GM12878 (cell line): ENCODE results near the gene APOL4. TPM values are rescaled to one million over a fixed set of nuclear protein-coding genes. Genes with fewer than 3 reads are reported as not detected.

ENCODE experiments used
- ATAC-seq: fragments of 200-7000 bp; cut with Tn5 transposase; 3 replicates; pipeline ENCODE4 v1.9.1; 2020; ENCODE audit warnings: mild to moderate bottlenecking, moderate library complexity
- BruUV-seq: library from RNA; stranded (reverse); fragments of 400-500 nt; replicated peaks from 2 replicates; lab custom pipeline; 2021; lab: Mats Ljungman, UMichigan
- CTCF ChIA-PET: fragments of 300-600 bp; sonication (Branson Sonifier 250); formaldehyde crosslinking; extraction: SDS; loops from one replicate; lab custom pipeline; 2021; ENCODE audit warnings: inconsistent platforms; lab: Yijun Ruan, JAX
- POLR2A ChIA-PET: fragments of 350-600 bp; formaldehyde crosslinking; extraction: SDS; loops from one replicate; lab custom pipeline; 2021; ENCODE audit warnings: inconsistent platforms; lab: Charles Lee
- RAD21 ChIA-PET: fragments of 300-600 bp; sonication (Branson Sonifier 250); formaldehyde crosslinking; loops from one replicate; lab custom pipeline; 2023; ENCODE audit warnings: antibody characterized with exemption; ENCODE audit not compliant: unreplicated experiment; lab: Charles Lee
- SMC1A ChIA-PET: fragments of 300-600 bp; sonication (Branson Sonifier 250); formaldehyde crosslinking; loops from one replicate; lab custom pipeline; 2023; ENCODE audit not compliant: unreplicated experiment, uncharacterized antibody; lab: Charles Lee
- DNase-seq: peaks from one replicate; pipeline ENCODE4 v3.0.0-alpha.2; 2011; ENCODE audit warnings: low read depth, low spot score
- FAIRE-seq: peaks from 3 replicates; lab custom pipeline; 2011; peaks lifted over from hg19 to GRCh38; lab: Jason Lieb, UNC
- H2AFZ ChIP-seq: 2 replicates; pipeline ENCODE4 v1.6.0; 2011; ENCODE audit warnings: low read depth, low read length, control low read depth; ENCODE audit not compliant: control insufficient read depth
- H3K27ac ChIP-seq: 2 replicates; pipeline ENCODE4 v1.5.1; 2011; ENCODE audit warnings: control low read depth; ENCODE audit not compliant: control insufficient read depth, insufficient read depth
- H3K27me3 ChIP-seq, 2 experiments: replicated peaks in 1 of 2; 2 replicates each; pipeline versions ENCODE4 v1.6.0 to v1.6.1; 2011; ENCODE audit warnings: low read length in 1 of 2; ENCODE audit not compliant: control insufficient read depth in 2 of 2, insufficient read depth in 2 of 2
- H3K36me3 ChIP-seq, 2 experiments: 2 replicates each; pipeline ENCODE4 v1.5.1; 2011; ENCODE audit warnings: low read length in 1 of 2; ENCODE audit not compliant: control insufficient read depth in 2 of 2, insufficient read depth in 2 of 2
- H3K4me1 ChIP-seq: 2 replicates; pipeline ENCODE4 v1.6.1; 2011; ENCODE audit warnings: mild to moderate bottlenecking, low read length, moderate library complexity, mixed read lengths; ENCODE audit not compliant: control insufficient read depth, insufficient read depth
- H3K4me2 ChIP-seq: 2 replicates; pipeline ENCODE4 v1.6.0; 2011; ENCODE audit warnings: control low read depth; ENCODE audit not compliant: control insufficient read depth, insufficient read depth
- H3K4me3 ChIP-seq: fragments of 200-600 bp; sonication (generic); 2 replicates; pipeline ENCODE4 v1.5.1; 2016
- H3K79me2 ChIP-seq: 2 replicates; pipeline ENCODE4 v1.6.0; 2011; ENCODE audit warnings: low read length; ENCODE audit not compliant: control insufficient read depth, insufficient read depth
- H3K9ac ChIP-seq: 2 replicates; pipeline ENCODE4 v1.8.0; 2011; ENCODE audit warnings: low read length, control low read depth, mixed read lengths; ENCODE audit not compliant: control insufficient read depth, insufficient read depth
- H3K9me3 ChIP-seq: replicated peaks from 3 replicates; pipeline ENCODE4 v1.5.1; 2011; ENCODE audit warnings: mild to moderate bottlenecking, low read length; ENCODE audit not compliant: control insufficient read depth, insufficient read depth
- H4K20me1 ChIP-seq: 2 replicates; pipeline ENCODE4 v1.6.0; 2011; ENCODE audit not compliant: control insufficient read depth, insufficient read depth
- ETV6 ChIP-seq, 2 experiments: fragments of 450-650 bp in 1 of 2; IDR thresholded peaks in 1 of 2; conservative IDR thresholded peaks in 1 of 2; 2 replicates each; pipeline ENCODE4 v1.6.1; 2014; ENCODE audit warnings: antibody characterized with exemption in 1 of 2, borderline replicate concordance in 1 of 2, low read depth in 1 of 2, mild to moderate bottlenecking in 1 of 2, moderate library complexity in 1 of 2
- IKZF2 ChIP-seq, 2 experiments: fragments of 450-650 bp; IDR thresholded peaks; 2 replicates each; pipeline ENCODE4 v1.6.1; 2017; ENCODE audit warnings: mild to moderate bottlenecking in 2 of 2, moderate library complexity in 2 of 2
- WGBS: methylation state at CpG from one replicate; pipeline ENCODE4 v1.1.6; 2016; ENCODE audit warnings: low lambda C conversion rate; ENCODE audit not compliant: insufficient replicate concordance, insufficient coverage; ENCODE audit errors: missing lambda C conversion rate; 5-methylcytosine and 5-hydroxymethylcytosine counted together
- in situ Hi-C: fragments of 300-500 bp; cut with MboI; formaldehyde crosslinking; loops from 9 replicates; pipeline ENCODE4 v1.14.3; 2018; ENCODE audit warnings: mixed read lengths
- intact Hi-C: fragments of 100-400 bp; cut with micrococcal nuclease; formaldehyde crosslinking; loops from one replicate; pipeline ENCODE4 v1.14.2; 2022; ENCODE audit not compliant: unreplicated experiment
- polyA plus RNA-seq, 11 experiments: library from polyadenylated mRNA; depleted of rRNA in 4 of 11; unstranded in 6 of 11; stranded (reverse) in 5 of 11; fragments of >200 nt; fragmentation: Nextera tagmentation in 4 of 11; fragmentation: Illumina TruSeq in 1 of 11; extraction: Ambion mirVana in 4 of 11; extraction: Trizol in 1 of 11; gene quantifications; 1 replicate in 1 of 11; 2 replicates in 10 of 11; pipeline versions ENCODE4 v1.2.1 to v1.2.3, GENCODE V29; 2011 to 2016; ENCODE audit warnings: inconsistent platforms in 2 of 11, missing spikeins in 2 of 11, low read depth in 1 of 11
- total RNA-seq, 4 experiments: library from RNA; depleted of rRNA in 3 of 4; stranded (reverse); fragments of >200 nt in 3 of 4; fragmentation: Illumina TruSeq in 1 of 4; extraction: Trizol in 1 of 4; gene quantifications; 2 replicates each; pipeline versions ENCODE4 v1.2.1 to v1.2.3, GENCODE V29; 2013 to 2021
- TF ChIP-seq, protein P1 (sequence below): fragments of 450-650 bp; conservative IDR thresholded peaks from 2 replicates; pipeline ENCODE4 v1.6.1; 2017; ENCODE audit warnings: mild to moderate bottlenecking, moderate library complexity
- TF ChIP-seq, protein P2 (sequence below): IDR thresholded peaks from 2 replicates; pipeline ENCODE4 v1.6.1; 2011; ENCODE audit warnings: borderline replicate concordance, low read depth, mild to moderate bottlenecking, moderate library complexity, low read length; ENCODE audit not compliant: insufficient read depth, poor library complexity, severe bottlenecking
- TF ChIP-seq, protein P3 (sequence below): fragments of 450-650 bp; formaldehyde crosslinking; IDR thresholded peaks from 2 replicates; pipeline ENCODE4 v1.4.0; 2022; ENCODE audit warnings: mild to moderate bottlenecking, moderate library complexity
- TF ChIP-seq, protein P4 (sequence below): fragments of 450-650 bp; IDR thresholded peaks from 2 replicates; pipeline ENCODE4 v1.6.1; 2016; ENCODE audit warnings: mild to moderate bottlenecking

The APOL4 gene
- total and polyA plus RNA-seq, 10 of the 15 experiments (the other 5 are each of a cell fraction or from before 2014, with no cell fraction given): 0.03 to 0.24 (median 0.19) TPM; not detected in 7

DNA sequence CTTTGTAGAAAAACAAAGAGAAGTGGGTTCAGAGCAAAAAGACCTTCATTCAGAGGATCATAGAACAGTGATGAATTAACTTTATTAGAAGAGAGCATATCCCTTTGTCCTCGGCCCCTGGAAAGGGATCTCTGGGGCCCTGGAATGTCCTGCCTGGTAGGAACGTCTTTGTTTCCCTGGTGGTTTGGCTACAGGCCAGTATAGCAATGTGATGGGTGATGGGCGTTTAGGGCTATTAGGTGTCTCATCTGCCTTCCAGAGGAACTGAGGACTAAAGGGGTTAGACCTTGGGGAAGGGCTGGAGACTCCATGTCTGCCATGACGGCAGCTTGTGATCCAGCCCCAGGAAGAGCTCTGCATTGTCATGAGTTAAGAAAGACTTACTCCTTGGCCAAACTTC is 9.1 kb downstream of the APOL4 start:
- Histone ChIP-seq H3K4me2 (no peak overlapping the region), H2AFZ (no peak overlapping the region), H3K9ac (no peak overlapping the region), H3K27ac (no peak overlapping the region), H3K27me3 (no peaks in the 10 kb centered on the region; a peak in 1 of 4 replicates), H4K20me1 (no peaks in the 10 kb centered on the region), H3K4me1 (peaks cover 6% of the 10 kb centered on the region), H3K36me3 (no peaks in the 10 kb centered on the region), H3K79me2 (no peaks in the 10 kb centered on the region), H3K4me3 (no peak overlapping the region), H3K9me3 (no peaks in the 10 kb centered on the region)
- in situ Hi-C loops (loop anchor here (5.0 kb wide), 1 partner anchor 80 kb away; no protein-coding TSS in a partner anchor), intact Hi-C loops (loop anchor here (10.0 kb wide), 1 partner anchor 292 kb away; the partner anchor contains the start of gene TXN2)
- RAD21 ChIA-PET: interaction anchor here (1.2 kb wide), 1 partner anchor 83 kb away, joined by 3 read pairs; no protein-coding TSS in a partner anchor
- no TSS peak for BruUV-seq
- TF ChIP-seq, protein P1, sequence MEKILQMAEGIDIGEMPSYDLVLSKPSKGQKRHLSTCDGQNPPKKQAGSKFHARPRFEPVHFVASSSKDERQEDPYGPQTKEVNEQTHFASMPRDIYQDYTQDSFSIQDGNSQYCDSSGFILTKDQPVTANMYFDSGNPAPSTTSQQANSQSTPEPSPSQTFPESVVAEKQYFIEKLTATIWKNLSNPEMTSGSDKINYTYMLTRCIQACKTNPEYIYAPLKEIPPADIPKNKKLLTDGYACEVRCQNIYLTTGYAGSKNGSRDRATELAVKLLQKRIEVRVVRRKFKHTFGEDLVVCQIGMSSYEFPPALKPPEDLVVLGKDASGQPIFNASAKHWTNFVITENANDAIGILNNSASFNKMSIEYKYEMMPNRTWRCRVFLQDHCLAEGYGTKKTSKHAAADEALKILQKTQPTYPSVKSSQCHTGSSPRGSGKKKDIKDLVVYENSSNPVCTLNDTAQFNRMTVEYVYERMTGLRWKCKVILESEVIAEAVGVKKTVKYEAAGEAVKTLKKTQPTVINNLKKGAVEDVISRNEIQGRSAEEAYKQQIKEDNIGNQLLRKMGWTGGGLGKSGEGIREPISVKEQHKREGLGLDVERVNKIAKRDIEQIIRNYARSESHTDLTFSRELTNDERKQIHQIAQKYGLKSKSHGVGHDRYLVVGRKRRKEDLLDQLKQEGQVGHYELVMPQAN: no peak
- TF ChIP-seq, protein P2, sequence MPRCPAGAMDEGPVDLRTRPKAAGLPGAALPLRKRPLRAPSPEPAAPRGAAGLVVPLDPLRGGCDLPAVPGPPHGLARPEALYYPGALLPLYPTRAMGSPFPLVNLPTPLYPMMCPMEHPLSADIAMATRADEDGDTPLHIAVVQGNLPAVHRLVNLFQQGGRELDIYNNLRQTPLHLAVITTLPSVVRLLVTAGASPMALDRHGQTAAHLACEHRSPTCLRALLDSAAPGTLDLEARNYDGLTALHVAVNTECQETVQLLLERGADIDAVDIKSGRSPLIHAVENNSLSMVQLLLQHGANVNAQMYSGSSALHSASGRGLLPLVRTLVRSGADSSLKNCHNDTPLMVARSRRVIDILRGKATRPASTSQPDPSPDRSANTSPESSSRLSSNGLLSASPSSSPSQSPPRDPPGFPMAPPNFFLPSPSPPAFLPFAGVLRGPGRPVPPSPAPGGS: no peak
- TF ChIP-seq ETV6 (conservative IDR thresholded peaks at IDR 0.05 in 1 of 2, IDR thresholded peaks at IDR 0.05 in 1 of 2; ENCODE audit: borderline replicate concordance in 1 of 2, low read depth in 1 of 2) (no peak), IKZF2 (IDR thresholded peaks at IDR 0.05) (no peak)
- TF ChIP-seq, protein P3, sequence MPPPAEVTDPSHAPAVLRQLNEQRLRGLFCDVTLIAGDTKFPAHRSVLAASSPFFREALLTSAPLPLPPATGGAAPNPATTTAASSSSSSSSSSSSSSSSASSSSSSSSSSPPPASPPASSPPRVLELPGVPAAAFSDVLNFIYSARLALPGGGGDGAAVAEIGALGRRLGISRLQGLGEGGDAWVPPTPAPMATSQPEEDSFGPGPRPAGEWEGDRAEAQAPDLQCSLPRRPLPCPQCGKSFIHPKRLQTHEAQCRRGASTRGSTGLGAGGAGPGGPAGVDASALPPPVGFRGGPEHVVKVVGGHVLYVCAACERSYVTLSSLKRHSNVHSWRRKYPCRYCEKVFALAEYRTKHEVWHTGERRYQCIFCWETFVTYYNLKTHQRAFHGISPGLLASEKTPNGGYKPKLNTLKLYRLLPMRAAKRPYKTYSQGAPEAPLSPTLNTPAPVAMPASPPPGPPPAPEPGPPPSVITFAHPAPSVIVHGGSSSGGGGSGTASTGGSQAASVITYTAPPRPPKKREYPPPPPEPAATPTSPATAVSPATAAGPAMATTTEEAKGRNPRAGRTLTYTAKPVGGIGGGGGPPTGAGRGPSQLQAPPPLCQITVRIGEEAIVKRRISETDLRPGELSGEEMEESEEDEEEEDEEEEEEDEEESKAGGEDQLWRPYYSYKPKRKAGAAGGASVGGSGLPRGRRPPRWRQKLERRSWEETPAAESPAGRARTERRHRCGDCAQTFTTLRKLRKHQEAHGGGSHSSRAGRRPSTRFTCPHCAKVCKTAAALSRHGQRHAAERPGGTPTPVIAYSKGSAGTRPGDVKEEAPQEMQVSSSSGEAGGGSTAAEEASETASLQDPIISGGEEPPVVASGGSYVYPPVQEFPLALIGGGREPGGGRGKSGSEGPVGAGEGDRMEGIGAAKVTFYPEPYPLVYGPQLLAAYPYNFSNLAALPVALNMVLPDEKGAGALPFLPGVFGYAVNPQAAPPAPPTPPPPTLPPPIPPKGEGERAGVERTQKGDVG (CRISPR knock-in tag): no peak
- TF ChIP-seq, protein P4, sequence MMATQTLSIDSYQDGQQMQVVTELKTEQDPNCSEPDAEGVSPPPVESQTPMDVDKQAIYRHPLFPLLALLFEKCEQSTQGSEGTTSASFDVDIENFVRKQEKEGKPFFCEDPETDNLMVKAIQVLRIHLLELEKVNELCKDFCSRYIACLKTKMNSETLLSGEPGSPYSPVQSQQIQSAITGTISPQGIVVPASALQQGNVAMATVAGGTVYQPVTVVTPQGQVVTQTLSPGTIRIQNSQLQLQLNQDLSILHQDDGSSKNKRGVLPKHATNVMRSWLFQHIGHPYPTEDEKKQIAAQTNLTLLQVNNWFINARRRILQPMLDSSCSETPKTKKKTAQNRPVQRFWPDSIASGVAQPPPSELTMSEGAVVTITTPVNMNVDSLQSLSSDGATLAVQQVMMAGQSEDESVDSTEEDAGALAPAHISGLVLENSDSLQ: no peak
- ATAC-seq (no peak), DNase-seq (no peak), FAIRE-seq (no peak)
- SMC1A ChIA-PET: interaction anchor here (0.7 to 2.1 kb wide), 3 partner anchors 14 to 85 kb away, joined by 3 to 5 read pairs (median 3); no protein-coding TSS in a partner anchor
- CTCF ChIA-PET: interaction anchor here (0.7 to 6.7 kb wide), 8 partner anchors 16 to 94 kb away, joined by 3 to 94 read pairs (median 4); partner anchors contain the start of gene APOL2
- 23% methylated on average over 4 of the region's 4 CpGs for WGBS
- POLR2A ChIA-PET: interaction anchor here (0.6 kb wide), 1 partner anchor 47 kb away, joined by 3 read pairs; no protein-coding TSS in a partner anchor
